Keratinocyte (primary cell): Measurements from ENCODE around the gene MAPK14. TPM values are rescaled to one million over a fixed set of nuclear protein-coding genes. Genes with fewer than 3 reads are reported as not detected.

Source experiments
- DNase-seq: peaks from one replicate; pipeline ENCODE4 v3.0.0-alpha.2; 2011; ENCODE audit warnings: low read depth, missing footprints, low spot score
- FAIRE-seq: peaks from 2 replicates; lab custom pipeline; 2011; peaks lifted over from hg19 to GRCh38; lab: Jason Lieb, UNC
- H2AFZ ChIP-seq: 2 replicates; pipeline ENCODE4 v1.6.0; 2012; ENCODE audit warnings: low read length, control low read depth, inconsistent platforms; ENCODE audit not compliant: control insufficient read depth
- H3K27ac ChIP-seq: 2 replicates; pipeline ENCODE4 v1.5.1; 2011; ENCODE audit warnings: low read length; ENCODE audit not compliant: control insufficient read depth, insufficient read depth
- H3K27me3 ChIP-seq: 3 replicates; pipeline ENCODE4 v1.6.0; 2011; ENCODE audit warnings: low read length; ENCODE audit not compliant: control insufficient read depth, insufficient read depth; ENCODE audit errors: extremely low read depth
- H3K36me3 ChIP-seq, 2 experiments: 2 replicates in 1 of 2; 3 replicates in 1 of 2; pipeline ENCODE4 v1.5.1; 2011; ENCODE audit warnings: low read length in 2 of 2, mild to moderate bottlenecking in 1 of 2; ENCODE audit not compliant: control insufficient read depth in 2 of 2, insufficient read depth in 2 of 2; ENCODE audit errors: extremely low read depth in 1 of 2
- H3K4me1 ChIP-seq: 3 replicates; pipeline ENCODE4 v1.5.1; 2011; ENCODE audit warnings: low read length; ENCODE audit not compliant: control insufficient read depth, insufficient read depth; ENCODE audit errors: extremely low read depth
- H3K4me2 ChIP-seq: 3 replicates; pipeline ENCODE4 v1.6.0; 2011; ENCODE audit warnings: low read depth, low read length; ENCODE audit not compliant: control insufficient read depth, insufficient read depth; ENCODE audit errors: extremely low read depth
- H3K4me3 ChIP-seq, 3 experiments: fragments of 200-600 bp in 1 of 3; sonication (generic) in 1 of 3; 2 replicates in 2 of 3; 3 replicates in 1 of 3; pipeline ENCODE4 v1.5.1; 2011 to 2016; ENCODE audit warnings: low read length in 3 of 3, mild to moderate bottlenecking in 3 of 3, control low read depth in 2 of 3, inconsistent platforms in 1 of 3, low read depth in 1 of 3, mixed read lengths in 1 of 3, mixed run types in 1 of 3, moderate library complexity in 1 of 3; ENCODE audit not compliant: control insufficient read depth in 2 of 3, insufficient read depth in 2 of 3; ENCODE audit errors: extremely low read depth in 1 of 3
- H3K79me2 ChIP-seq: 2 replicates; pipeline ENCODE4 v1.6.0; 2012; ENCODE audit warnings: low read length; ENCODE audit not compliant: control insufficient read depth, insufficient read depth
- H3K9ac ChIP-seq: 3 replicates; pipeline ENCODE4 v1.6.0; 2011; ENCODE audit warnings: low read length; ENCODE audit not compliant: control insufficient read depth, insufficient read depth; ENCODE audit errors: extremely low read depth
- H3K9me1 ChIP-seq: 3 replicates; pipeline ENCODE4 v1.6.0; 2011; ENCODE audit warnings: low read length; ENCODE audit not compliant: control insufficient read depth, insufficient read depth; ENCODE audit errors: extremely low read depth
- H3K9me3 ChIP-seq: 2 replicates; pipeline ENCODE4 v1.5.1; 2012; ENCODE audit warnings: low read depth, low read length; ENCODE audit not compliant: control insufficient read depth
- H4K20me1 ChIP-seq: 3 replicates; pipeline ENCODE4 v1.6.0; 2011; ENCODE audit warnings: low read length; ENCODE audit not compliant: control insufficient read depth, insufficient read depth; ENCODE audit errors: extremely low read depth
- EZH2 ChIP-seq: IDR thresholded peaks from one replicate; pipeline ENCODE4 v1.6.1; 2012; ENCODE audit warnings: inconsistent platforms, mild to moderate bottlenecking, low read length, moderate library complexity
- dilution Hi-C: fragments of 300-500 bp; cut with MboI; formaldehyde crosslinking; loops from one replicate; pipeline ENCODE4 v1.7.0; 2020; ENCODE audit warnings: low sequenced_read_pairs; ENCODE audit not compliant: extremely low pct_ligation_motif_present
- polyA plus RNA-seq, 5 experiments: library from polyadenylated mRNA; depleted of rRNA in 3 of 5; stranded (reverse) in 3 of 5; stranded (forward) in 1 of 5; unstranded in 1 of 5; fragments of >200 nt; gene quantifications; 1 replicate in 1 of 5; 2 replicates in 3 of 5; 3 replicates in 1 of 5; pipeline versions ENCODE4 v1.2.1 to v1.2.3, GENCODE V29; 2011 to 2012; ENCODE audit warnings: missing spikeins in 2 of 5, low read depth in 1 of 5, low replicate concordance in 1 of 5
- TF ChIP-seq, protein P1 (sequence below), 3 experiments: IDR thresholded peaks in 1 of 3; conservative IDR thresholded peaks in 1 of 3; optimal IDR thresholded peaks in 1 of 3; 2 replicates in 2 of 3; 3 replicates in 1 of 3; pipeline versions ENCODE3 to v1.5.1; 2011; ENCODE audit warnings: low read length in 3 of 3, mild to moderate bottlenecking in 3 of 3, moderate library complexity in 2 of 3, control low read depth in 1 of 3, inconsistent platforms in 1 of 3; ENCODE audit not compliant: insufficient read depth in 2 of 3; ENCODE audit errors: extremely low read depth in 1 of 3

Gene MAPK14
- polyA plus RNA-seq, 1 donor (not counting 4 experiments of a cell fraction or from before 2014, with no cell fraction given), result 52.4 TPM

DNA sequence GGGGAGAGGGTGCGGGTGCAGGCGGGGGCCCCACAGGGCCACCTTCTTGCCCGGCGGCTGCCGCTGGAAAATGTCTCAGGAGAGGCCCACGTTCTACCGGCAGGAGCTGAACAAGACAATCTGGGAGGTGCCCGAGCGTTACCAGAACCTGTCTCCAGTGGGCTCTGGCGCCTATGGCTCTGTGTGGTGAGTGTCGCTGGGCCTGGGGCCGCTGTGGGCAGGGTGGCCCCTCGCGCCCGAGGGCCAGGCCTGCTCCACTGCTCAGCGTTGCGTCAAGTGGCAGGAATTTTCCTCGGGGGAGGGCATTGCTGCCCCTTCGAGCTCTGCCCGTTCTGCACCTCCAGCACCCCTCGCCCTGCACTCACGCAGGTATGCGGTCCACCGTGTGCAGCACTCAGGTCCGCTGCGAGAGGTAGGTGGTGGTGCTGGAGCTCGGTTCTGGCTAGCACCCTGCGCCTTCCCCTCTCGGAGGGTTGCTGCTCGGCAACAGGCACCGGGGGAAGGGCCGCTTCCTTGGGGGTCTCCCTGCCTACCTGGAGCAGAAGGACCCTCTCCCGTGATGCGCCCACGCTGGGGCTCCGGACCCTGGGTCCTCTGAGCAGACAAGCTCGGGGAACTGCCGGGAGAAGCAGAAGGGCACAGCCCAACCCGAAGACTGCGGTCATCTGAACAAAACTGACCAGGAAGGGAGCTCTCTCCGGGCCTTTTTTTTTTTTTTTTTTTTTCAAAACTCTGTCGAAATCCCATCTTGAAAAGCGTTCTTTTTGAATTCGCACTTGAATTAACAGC, 674 bp downstream of the MAPK14 start:
- DNase-seq (no peak), FAIRE-seq (no peak)
- H2AFZ ChIP-seq, result peak overlapping the region; percentile 81
- TF ChIP-seq, protein P1, sequence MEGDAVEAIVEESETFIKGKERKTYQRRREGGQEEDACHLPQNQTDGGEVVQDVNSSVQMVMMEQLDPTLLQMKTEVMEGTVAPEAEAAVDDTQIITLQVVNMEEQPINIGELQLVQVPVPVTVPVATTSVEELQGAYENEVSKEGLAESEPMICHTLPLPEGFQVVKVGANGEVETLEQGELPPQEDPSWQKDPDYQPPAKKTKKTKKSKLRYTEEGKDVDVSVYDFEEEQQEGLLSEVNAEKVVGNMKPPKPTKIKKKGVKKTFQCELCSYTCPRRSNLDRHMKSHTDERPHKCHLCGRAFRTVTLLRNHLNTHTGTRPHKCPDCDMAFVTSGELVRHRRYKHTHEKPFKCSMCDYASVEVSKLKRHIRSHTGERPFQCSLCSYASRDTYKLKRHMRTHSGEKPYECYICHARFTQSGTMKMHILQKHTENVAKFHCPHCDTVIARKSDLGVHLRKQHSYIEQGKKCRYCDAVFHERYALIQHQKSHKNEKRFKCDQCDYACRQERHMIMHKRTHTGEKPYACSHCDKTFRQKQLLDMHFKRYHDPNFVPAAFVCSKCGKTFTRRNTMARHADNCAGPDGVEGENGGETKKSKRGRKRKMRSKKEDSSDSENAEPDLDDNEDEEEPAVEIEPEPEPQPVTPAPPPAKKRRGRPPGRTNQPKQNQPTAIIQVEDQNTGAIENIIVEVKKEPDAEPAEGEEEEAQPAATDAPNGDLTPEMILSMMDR (optimal IDR thresholded peaks at IDR 0.05 in 1 of 3, IDR thresholded peaks at IDR 0.05 in 1 of 3, conservative IDR thresholded peaks at IDR 0.05 in 1 of 3; ENCODE audit: extremely low read depth in 1 of 3, insufficient read depth in 2 of 3, low read length in 3 of 3), result no peak
- TF ChIP-seq EZH2, result no peak
- H3K27me3 ChIP-seq, result no peaks in the 10 kb centered on the region
- H3K4me3 ChIP-seq, result peak overlapping the region; percentile 83 to 100 (median 84)
- peak overlapping the region; percentile 89 for H3K9ac ChIP-seq
- H4K20me1 ChIP-seq, result no peaks in the 10 kb centered on the region
- no peaks in the 10 kb centered on the region for H3K9me1 ChIP-seq
- H3K9me3 ChIP-seq, result no peaks in the 10 kb centered on the region
- H3K4me2 ChIP-seq, result peak overlapping the region; percentile 86
- H3K36me3 ChIP-seq, result no peaks in the 10 kb centered on the region
- peaks cover 55% of the 10 kb centered on the region for H3K79me2 ChIP-seq
- H3K4me1 ChIP-seq, result peaks cover 12% of the 10 kb centered on the region
- H3K27ac ChIP-seq, result peak overlapping the region; percentile 94
- dilution Hi-C loops, result no loop called here

DNA sequence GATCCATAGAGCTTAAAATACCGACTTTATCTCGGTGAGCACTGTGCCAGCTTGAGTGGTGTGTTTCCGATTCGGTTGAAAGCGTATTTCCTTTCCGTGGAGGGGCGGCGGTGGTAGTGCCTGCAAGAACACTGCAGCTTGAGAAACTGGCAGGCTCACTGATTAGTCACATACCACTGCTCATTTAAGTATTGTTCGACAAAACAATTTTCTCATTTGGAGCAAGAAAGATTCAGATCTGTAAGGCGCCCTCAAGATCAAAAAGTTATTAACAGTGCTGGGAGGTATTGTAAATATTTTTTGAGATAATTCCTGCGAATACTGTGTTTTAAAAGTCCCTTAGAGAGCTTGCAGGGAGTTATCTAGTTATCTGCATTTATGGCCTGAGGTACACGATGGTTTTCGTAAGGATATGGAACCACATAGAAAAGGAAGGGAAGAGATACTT, 1.3 kb downstream of the MAPK14 start:
- FAIRE-seq (no peak), DNase-seq (no peak)
- dilution Hi-C loops, result no loop called here
- Histone ChIP-seq H3K27ac (peak overlapping the region; percentile 94), H3K9ac (peak overlapping the region; percentile 89), H3K9me1 (no peaks in the 10 kb centered on the region), H3K4me2 (peak overlapping the region; percentile 86), H3K4me1 (peaks cover 17% of the 10 kb centered on the region), H4K20me1 (no peaks in the 10 kb centered on the region), H3K27me3 (no peaks in the 10 kb centered on the region), H3K9me3 (no peaks in the 10 kb centered on the region), H3K79me2 (peaks cover 62% of the 10 kb centered on the region), H2AFZ (peak overlapping the region; percentile 81), H3K4me3 (peak overlapping the region; percentile 83 to 100 (median 84)), H3K36me3 (no peaks in the 10 kb centered on the region)
- no peak for TF ChIP-seq EZH2
- TF ChIP-seq, protein P1 (optimal IDR thresholded peaks at IDR 0.05 in 1 of 3, IDR thresholded peaks at IDR 0.05 in 1 of 3, conservative IDR thresholded peaks at IDR 0.05 in 1 of 3; ENCODE audit: extremely low read depth in 1 of 3, insufficient read depth in 2 of 3, low read length in 3 of 3), result no peak
